NCI-H1694 treated with DMSO at 0.1 percent for 48 hours (cell line): ENCODE measurements around the gene ADAMTS16.

ENCODE experiments used
- DNase-seq: peaks from one replicate; lab custom pipeline; 2025; lab: John Stamatoyannopoulos, UW

ADAMTS16 gene

DNA sequence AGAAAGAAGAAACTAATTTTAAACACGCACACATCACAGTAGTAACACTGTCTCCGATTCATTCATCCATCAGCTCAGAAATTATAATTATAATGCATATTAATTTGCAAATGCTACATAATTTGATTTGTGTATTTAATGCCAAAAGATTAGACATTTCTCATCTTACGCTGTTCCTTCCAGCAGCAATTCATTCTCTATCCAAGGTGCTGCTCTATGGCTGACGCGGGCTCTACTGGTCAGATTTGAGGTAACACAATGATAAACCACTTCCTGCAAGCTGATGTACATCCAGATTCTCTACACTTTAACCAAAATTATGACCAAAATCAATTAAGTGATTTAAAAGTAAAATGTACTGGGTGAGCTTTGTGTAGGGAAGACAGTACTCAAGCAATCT, 204.5 kb downstream of the ADAMTS16 start:
- no peak for DNase-seq

- no peak for DNase-seq
Observed at GRCh38 chr5:5347442-5347841, 207.3 kb downstream of the ADAMTS16 start.

- no peak for DNase-seq
Observed at GRCh38 chr5:5348135-5348534, 208.0 kb downstream of the ADAMTS16 start.

GRCh38 chr5:5348576-5348975, 208.4 kb downstream of the ADAMTS16 start:
- no peak for DNase-seq

DNA sequence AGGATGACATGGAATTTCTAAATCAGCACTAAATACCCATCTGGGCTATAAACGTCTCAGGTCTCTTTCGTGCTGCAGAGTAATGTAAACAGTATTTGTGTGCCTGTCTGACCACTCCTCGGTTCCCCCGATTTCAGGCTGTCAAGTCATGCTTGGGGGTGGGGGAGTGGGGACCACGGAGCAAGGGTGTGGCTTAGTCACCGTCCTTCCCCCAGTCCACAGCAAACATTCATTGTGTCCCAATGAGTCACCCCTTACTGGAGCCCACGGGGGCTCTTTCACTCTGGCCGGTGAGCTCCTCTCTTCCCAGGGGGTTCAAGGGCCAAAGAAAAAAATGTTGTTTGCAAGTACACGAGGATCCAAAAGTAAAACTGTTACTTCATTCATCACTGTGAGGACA, 210.0 kb downstream of the ADAMTS16 start:
- no peak for DNase-seq

DNA sequence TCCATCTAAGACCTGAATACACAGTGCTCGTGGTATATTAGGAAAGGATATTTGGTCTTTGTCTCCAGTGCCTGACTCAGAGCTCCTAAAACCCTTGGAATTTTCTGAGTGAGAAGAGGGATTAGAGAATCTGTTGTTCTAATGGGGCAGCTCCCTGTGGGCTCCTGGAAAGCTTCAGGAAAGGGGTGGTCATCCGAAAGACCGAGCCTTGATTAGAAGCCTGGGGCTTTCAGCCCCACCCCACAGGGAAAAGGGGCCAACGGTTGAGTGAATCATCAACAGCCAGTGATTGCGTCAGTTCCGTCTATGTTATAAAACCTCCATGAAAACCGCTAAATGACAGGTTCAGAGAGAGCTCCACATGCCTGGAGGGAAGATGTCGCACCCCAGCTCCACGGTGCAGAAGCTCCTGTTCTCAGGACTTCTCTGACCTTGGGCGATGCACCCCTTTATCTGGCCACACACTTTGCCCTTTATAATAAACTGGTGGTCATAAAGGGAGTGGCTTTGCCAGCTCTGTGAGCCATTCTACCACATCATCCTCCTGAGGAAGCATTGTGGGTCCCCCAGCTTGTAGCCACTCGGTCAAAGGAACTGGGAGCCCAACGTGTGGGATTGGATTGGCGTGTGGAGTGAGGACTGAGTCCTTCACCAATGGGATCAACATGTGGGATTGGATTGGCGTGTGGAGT, 211.3 kb downstream of the ADAMTS16 start:
- no peak for DNase-seq

DNA sequence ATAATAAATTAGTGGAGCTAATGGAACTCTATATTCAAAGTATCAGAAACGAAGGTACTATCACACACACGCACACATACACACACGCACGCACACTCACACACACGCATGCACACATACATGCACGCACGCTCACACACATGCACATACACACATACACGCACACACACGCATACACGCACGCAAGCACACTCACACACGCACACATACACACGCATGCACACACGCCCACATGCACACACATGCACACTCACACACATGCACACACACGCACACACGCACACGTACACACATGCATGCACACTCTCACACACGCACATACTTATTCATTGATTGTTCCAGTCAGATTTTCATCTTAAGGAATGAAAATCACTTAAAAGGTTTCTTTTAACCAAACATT, 212.5 kb downstream of the ADAMTS16 start:
- DNase-seq, result no peak

DNA sequence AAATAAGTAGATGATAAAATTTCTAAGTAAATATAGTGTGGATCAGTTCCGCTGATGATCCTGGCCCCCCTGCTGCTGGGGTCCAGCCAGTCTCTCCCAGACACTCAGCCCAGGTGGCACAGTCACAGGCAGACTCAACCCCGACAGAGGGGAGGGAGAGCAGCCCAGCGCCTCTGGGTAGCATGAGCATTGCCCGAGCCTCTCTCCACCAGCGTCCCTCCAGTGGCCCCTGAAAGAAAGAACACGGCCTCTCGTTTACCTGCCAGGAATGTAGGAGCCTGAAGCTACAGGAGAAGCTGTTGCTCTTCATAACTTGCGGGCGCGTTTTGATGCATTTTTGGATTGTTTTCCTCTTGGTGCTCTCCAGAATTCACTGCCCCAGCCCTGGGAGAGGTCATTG, 213.6 kb downstream of the ADAMTS16 start:
- no peak for DNase-seq

GRCh38 chr5:5356765-5357164, 216.6 kb downstream of the ADAMTS16 start:
- DNase-seq, result no peak

- no peak for DNase-seq
Observed at GRCh38 chr5:5359618-5360017, 219.5 kb downstream of the ADAMTS16 start.

GRCh38 chr5:5360363-5360940, 220.3 kb downstream of the ADAMTS16 start:
- DNase-seq, result no peak

- no peak for DNase-seq
Observed at GRCh38 chr5:5360941-5361520, 220.9 kb downstream of the ADAMTS16 start.

GRCh38 chr5:5363045-5363444, 222.9 kb downstream of the ADAMTS16 start:
- no peak for DNase-seq

- no peak for DNase-seq
Observed at GRCh38 chr5:5364932-5365331, 224.8 kb downstream of the ADAMTS16 start.

GRCh38 chr5:5367739-5368138, 227.6 kb downstream of the ADAMTS16 start:
- DNase-seq, result no peak

- no peak for DNase-seq
Observed at GRCh38 chr5:5369051-5369605, 229.0 kb downstream of the ADAMTS16 start.
